HG02970 (cell line): ENCODE measurements around the gene SLC29A3.

ENCODE experiments used
- ATAC-seq: cut with Tn5 transposase; IDR thresholded peaks from one replicate; pipeline ENCODE4 v1.9.1; 2021; ENCODE audit warnings: mild to moderate bottlenecking, moderate library complexity, moderate number of reproducible peaks; ENCODE audit not compliant: unreplicated experiment, low FRiP score

Gene SLC29A3

GRCh38 chr10:71365366-71365765 lies 46.3 kb downstream of the SLC29A3 start:
- ATAC-seq, result no peak

- no peak for ATAC-seq
Measured at GRCh38 chr10:71366690-71367089, 47.6 kb downstream of the SLC29A3 start.

- no peak for ATAC-seq
Measured at GRCh38 chr10:71367271-71367670, 48.2 kb downstream of the SLC29A3 start.

- no peak for ATAC-seq
Measured at GRCh38 chr10:71368176-71368575, 49.1 kb downstream of the SLC29A3 start.

- no peak for ATAC-seq
Measured at GRCh38 chr10:71368643-71369042, 49.6 kb downstream of the SLC29A3 start.

GRCh38 chr10:71369602-71370001 lies 50.5 kb downstream of the SLC29A3 start:
- ATAC-seq, result no peak

- no peak for ATAC-seq
Measured at GRCh38 chr10:71370031-71370430, 51.0 kb downstream of the SLC29A3 start.

- no peak for ATAC-seq
Measured at GRCh38 chr10:71371750-71372166, 52.7 kb downstream of the SLC29A3 start.

GRCh38 chr10:71372882-71373495 lies 53.9 kb downstream of the SLC29A3 start:
- ATAC-seq, result no peak

GRCh38 chr10:71374481-71375233 lies 55.6 kb downstream of the SLC29A3 start:
- ATAC-seq, result no peak

- no peak for ATAC-seq
Measured at GRCh38 chr10:71375952-71376351, 56.9 kb downstream of the SLC29A3 start.

- no peak for ATAC-seq
Measured at GRCh38 chr10:71378336-71379117, 59.5 kb downstream of the SLC29A3 start.

- no peak for ATAC-seq
Measured at GRCh38 chr10:71379118-71379766, 60.2 kb downstream of the SLC29A3 start.

GRCh38 chr10:71380841-71381240 lies 61.8 kb downstream of the SLC29A3 start:
- no peak for ATAC-seq

- no peak for ATAC-seq
Measured at GRCh38 chr10:71381611-71382010, 62.6 kb downstream of the SLC29A3 start.

GRCh38 chr10:71382028-71382427 lies 63.0 kb downstream of the SLC29A3 start:
- no peak for ATAC-seq

- ATAC-seq, result no peak
Measured at GRCh38 chr10:71382757-71383156, 63.7 kb downstream of the SLC29A3 start.

- no peak for ATAC-seq
Measured at GRCh38 chr10:71383972-71384687, 65.1 kb downstream of the SLC29A3 start.

- ATAC-seq, result no peak
Measured at GRCh38 chr10:71388171-71388570, 69.1 kb downstream of the SLC29A3 start.

- ATAC-seq, result no peak
Measured at GRCh38 chr10:71388583-71389310, 69.7 kb downstream of the SLC29A3 start.
